Stimulated activated CD4-positive, alpha-beta T cell treated with anti-CD3 and anti-CD28 coated beads, Interleukin-2, amount 100 ng/mL, for 4 hours (primary cell): ENCODE data around the gene GPR17.

Experiments
- DNase-seq: peaks from one replicate; pipeline ENCODE4 v3.0.0-alpha.2; 2020; ENCODE audit warnings: low read depth

GPR17 gene

DNA sequence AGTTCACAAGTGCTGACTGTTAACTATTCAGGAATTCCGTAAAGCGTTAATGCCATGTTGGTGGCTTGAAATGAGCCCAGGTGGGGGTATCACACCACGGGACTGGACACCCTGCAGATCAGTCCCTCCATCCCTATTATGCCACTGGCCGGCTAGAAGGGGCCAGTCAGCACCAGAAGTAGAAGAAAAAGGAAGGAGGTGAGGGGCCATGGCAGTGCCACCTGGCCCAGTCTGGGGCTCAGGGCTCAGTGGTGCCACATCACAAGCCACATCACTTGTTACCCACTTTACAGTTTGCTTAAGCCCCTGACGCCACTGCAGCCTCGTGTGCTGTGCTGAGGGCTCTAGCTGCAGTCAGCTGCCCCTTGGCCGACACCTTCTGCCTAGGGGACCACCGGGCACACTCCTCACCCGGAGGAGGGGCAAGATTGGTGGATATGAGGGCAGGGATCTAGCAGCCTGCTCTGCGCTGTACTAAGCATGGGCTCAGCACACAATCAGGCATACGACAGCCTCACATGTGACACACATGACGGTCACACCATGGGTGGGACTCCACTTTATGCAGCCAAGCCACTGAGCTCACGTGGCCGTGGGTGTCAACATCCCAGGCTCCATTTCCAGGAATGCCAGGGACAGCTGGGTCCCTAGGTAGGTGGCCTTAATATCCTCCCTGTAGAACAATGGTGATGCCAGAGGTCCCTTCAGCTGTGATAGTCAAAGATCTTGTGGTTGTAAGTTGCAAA is 25.8 kb downstream of the GPR17 start:
- no peak for DNase-seq

GRCh38 chr2:127672341-127673224 is 26.6 kb downstream of the GPR17 start:
- DNase-seq, result no peak

DNA sequence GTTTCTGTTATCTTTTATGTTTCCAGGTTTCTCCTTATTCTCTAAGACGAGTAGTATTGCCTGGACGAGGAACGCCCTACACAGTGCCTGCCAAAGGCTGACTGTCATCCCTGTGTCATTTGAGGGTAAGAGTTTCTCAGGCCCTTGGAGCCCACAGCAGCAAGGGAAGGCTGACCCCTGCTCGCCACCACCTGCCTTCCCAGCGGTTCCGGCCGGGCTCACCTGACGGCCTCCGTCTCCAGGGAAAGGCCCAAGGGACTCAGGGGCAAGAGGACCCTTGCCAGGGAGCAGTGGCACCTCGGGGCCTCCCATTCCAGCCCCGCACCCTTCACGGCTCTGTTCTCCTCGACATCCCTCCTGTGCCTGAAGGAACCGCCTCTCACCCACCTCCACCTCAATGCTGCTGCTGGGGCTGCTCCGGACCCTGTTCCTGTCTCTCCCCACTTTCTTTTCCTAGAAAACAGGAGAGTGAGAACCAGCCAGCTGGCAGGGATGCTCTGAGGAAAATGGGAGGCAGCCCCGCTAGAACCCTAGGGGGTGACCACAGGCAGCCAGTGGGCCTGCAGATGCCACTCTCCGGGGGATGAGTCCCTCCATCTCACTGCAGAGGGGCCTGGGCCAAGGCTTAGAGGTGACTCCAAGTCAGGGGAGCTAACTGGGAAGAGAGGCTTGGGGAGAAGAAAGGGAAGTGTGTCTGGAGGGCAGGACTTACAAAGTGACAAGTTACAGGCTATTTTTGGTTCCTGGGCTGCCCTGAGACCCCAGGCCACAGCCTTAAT is 27.5 kb downstream of the GPR17 start:
- DNase-seq, result no peak

- DNase-seq, result no peak
Measured at GRCh38 chr2:127674241-127675209, 28.6 kb downstream of the GPR17 start.

DNA sequence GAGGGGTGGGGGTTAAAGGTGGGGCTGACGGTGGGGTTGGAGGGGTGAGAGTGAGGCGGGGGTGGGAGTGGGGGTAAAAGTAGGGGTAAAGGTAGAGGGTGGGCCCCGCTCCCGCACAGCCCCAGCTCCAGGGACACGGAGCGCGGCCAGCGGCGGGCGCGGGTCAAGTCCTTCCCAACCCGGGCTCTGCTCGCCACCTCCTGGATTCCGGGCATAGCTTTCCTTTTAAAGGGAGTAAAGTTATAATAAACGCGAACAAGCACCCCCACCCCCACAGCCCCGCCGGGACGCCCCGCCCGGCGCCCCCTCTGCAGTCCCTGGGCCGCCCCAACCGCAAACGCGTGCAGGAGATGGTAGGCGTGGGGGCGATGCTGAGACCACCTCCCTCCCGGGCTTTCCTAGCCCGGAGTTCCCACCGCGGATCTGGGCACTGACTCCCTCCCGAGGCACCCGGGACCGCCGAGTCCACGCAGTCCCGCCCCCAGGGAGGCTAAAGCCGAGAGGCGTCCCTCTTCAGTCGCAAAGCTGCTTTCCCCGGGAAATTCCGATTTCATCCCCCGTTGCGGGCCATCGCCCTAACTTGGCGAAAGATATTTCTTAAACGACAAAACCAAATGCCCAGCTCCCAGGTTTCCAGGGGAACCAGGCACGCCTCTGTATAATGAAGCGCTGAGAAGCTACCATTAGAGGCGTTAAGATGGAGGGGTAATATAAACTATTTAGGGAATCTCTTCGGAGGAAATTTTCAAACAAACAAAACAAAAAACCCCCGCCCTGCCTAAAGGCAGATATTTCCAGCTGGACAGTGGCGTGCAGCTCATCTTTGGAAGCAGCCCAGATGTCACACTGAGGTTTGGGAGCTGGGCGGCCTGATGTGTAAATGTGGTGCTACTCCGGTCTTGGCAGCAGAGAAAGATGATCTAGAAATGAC is 29.6 kb downstream of the GPR17 start, which contains the start of gene LIMS2:
Gene LIMS2, minus strand, starts transcription at position 200 of the 931 bp plus-strand sequence. CDS start 506 bp downstream, outside the sequence.
- DNase-seq, result no peak

DNA sequence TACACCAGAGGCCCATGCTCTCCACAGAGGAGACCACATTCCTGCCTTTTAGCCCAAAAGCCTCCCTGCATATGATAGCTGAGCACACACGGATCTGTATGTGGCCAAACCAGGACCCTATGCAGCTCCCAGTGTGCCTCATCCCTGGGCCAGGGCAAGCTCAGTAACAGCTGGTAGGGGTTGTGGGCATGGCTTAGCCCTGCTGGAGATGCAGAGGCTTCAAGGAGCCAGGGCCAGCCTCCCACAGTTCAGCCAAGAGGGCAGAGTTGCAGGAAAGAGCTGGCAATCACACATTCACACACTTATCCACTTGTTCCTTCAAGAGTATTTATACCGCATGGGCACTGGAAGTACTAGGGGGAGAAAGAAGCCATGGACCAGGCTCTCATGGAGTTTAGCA is 31.0 kb downstream of the GPR17 start:
- no peak for DNase-seq

DNA sequence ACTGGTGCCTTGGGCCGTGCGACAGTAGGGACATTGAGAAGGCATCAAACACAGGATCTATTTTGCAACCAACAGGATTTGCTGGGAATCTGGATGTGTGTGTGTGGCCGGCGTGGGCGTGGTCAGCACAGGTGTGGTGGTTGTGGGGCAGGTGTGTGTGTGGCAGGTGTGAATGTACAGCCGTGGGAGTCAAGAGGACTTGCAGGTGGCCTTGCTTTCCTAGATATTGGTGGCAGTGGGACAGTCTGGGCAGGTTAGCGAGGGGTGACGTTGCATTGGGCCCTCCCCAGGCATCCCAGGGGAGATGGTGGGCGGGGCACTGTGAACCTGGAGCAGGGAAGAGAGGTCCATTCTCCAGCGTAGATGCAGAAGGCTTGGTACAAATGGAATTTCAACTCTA is 32.6 kb downstream of the GPR17 start:
- DNase-seq, result no peak

- DNase-seq, result no peak
Measured at GRCh38 chr2:127678991-127679390, 33.0 kb downstream of the GPR17 start.

GRCh38 chr2:127679680-127680361 is 33.9 kb downstream of the GPR17 start:
- no peak for DNase-seq

DNA sequence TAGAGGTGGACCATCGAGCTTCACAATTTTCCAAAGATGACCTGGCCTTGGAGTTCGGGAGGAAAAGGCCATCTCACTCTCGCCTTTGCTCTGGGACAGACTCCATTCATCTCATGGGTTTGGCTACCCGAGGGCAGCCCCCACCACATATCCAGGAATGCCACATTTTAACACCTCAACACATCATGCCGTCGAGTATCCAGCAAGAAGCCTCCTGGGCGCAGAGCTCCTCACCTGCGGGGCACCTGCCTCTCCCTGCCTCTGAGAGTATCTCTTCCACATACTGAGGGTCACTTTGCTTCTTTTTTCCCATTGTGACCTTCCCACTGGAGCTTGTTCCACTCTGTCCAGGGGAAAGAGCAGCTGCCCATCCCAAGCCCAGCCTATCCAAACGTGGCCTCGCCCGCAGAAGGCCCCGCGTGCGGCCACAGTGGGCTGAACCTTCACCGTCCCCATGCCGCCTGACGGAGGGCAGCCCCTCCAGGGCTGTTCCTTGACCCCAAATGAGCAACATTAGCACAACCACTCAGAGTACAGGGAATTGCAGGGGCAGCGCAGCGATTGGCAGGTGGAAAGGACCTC is 34.8 kb downstream of the GPR17 start:
- no peak for DNase-seq

DNA sequence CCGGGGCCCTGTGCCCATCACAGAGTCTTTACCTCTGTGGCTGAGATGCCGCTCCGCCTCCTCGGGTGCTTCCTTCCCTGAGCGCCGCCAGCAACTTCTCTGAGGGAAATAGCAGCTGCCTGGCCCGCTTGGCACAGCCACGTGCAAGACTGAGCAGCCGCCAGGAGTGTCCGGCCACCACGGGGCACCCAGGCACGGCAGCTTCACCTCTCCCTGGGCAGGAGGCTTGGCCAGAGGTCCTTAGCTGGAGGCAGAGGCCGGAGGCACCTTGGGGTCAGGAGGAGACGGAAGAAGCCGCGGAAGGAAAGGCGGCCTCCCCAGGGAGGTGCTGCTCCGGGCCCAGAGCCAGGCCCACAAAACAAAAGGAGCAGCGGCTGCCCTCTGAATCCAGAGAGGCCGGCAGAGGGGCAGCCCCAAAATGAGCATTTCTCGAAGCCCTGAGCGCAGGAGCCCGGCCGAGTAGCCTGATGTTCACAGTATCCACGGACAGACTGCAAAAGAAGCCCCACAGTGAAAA is 35.4 kb downstream of the GPR17 start:
- no peak for DNase-seq

DNA sequence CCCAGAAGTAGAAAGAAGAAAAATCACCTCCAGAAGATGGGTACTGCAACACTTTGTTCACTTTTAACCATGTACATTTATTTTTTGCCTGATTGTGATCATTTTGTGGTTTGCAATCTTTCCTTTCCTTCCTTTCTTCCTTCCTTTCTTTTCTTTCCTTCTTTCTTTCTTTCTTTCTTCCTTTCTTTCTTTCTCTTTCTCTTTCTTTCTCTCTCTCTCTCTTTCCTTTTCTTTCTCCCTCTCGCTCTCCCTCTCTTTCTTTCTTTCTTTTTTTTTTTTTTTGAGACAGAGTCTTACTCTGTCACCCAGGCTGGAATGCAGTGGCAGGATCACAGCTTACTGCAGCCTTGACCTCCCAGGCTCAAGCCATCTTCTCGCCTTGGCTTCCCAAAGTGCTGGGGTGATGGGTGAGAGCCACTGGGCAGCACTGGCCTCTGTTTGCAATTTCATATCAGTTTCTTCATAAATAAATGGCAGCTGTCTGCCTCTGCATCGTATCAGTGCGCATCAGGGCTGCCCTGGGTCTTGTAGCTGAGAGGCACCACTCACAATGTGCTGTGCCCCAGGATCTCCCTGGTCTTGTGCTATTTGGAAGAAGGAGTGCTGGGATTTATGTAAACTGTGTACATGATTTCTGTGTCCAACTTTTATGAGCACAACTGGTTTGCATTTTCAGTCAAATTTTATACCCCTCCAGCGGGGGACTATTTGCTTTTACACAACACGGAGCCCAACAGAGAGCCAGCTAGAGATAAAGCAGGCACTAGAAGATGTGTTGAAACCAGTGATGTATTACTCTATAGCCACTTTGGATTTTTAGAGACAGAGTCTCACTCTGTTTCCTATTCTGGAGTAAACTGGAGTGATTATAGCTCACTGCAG is 36.3 kb downstream of the GPR17 start:
- DNase-seq, result no peak

DNA sequence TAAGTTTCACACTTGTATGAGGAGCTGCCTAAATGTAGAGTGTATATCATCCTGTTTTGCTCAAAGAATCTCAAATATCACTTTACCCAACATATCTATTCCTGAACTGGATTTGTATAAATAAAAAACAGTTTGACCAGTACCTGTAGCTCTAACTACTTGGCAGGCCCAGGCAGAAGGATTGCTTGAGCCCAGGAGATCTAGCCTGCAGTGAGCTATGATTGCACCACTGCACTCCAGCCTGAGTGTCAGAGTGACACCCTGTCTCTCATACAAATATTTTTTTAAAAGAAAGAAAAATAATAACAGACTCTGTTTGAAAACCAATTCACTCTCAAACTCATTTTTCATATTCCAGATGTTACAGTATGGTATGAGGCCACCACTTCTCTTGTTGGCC is 37.1 kb downstream of the GPR17 start:
- no peak for DNase-seq

GRCh38 chr2:127683757-127684156 is 37.8 kb downstream of the GPR17 start:
- no peak for DNase-seq

GRCh38 chr2:127685410-127686080 is 39.6 kb downstream of the GPR17 start:
- DNase-seq, result no peak

- DNase-seq, result no peak
Measured at GRCh38 chr2:127688405-127688804, 42.5 kb downstream of the GPR17 start.

- no peak for DNase-seq
Measured at GRCh38 chr2:127690696-127691095, 44.7 kb downstream of the GPR17 start.
